HFF-Myc (cell line): ENCODE results near the gene CACNA1I.

Source experiments
- DNase-seq: peaks from one replicate; pipeline ENCODE4 v3.0.0-alpha.2; 2011; ENCODE audit warnings: low read depth; ENCODE audit errors: extremely low read depth
- H3K4me3 ChIP-seq: replicated peaks from 2 replicates; pipeline ENCODE4 v1.5.1; 2011; ENCODE audit warnings: low read depth, mild to moderate bottlenecking, control low read depth, low read length
- CTCF ChIP-seq: IDR thresholded peaks from 2 replicates; pipeline ENCODE4 v1.5.1; 2012; ENCODE audit warnings: mild to moderate bottlenecking, low read depth, low read length, control low read depth; ENCODE audit errors: missing control alignments

CACNA1I gene

DNA sequence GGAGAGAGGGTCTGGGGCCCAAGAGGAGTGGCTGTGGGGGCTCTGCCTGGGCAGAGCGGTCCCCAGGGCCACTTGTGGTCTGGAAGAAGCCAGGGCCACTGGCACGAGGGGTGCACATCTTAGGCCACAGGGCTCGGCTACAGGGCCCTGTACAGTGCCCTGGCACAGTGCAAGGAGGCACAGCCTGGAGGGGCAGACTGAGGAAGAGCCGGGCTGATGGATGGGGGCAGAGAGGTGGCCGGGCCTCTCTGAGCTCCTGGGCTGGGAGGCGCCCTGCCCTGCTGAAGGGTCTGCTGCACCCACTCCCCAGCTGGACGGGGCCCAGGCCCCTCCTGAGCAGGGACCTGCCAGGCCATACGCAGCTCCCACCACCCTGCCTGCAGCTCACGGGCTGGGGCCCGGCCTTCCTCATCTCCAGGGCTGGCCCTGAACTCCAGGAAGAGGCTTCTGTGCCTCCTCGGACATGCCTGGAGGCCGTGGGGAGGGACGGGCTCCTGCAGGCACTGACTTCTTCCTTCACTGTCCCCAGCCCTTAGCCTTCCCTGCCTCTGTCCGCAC, 123.5 kb downstream of the CACNA1I start:
- TF ChIP-seq CTCF: no peak
- no peak overlapping the region for H3K4me3 ChIP-seq
- DNase-seq: no peak

DNA sequence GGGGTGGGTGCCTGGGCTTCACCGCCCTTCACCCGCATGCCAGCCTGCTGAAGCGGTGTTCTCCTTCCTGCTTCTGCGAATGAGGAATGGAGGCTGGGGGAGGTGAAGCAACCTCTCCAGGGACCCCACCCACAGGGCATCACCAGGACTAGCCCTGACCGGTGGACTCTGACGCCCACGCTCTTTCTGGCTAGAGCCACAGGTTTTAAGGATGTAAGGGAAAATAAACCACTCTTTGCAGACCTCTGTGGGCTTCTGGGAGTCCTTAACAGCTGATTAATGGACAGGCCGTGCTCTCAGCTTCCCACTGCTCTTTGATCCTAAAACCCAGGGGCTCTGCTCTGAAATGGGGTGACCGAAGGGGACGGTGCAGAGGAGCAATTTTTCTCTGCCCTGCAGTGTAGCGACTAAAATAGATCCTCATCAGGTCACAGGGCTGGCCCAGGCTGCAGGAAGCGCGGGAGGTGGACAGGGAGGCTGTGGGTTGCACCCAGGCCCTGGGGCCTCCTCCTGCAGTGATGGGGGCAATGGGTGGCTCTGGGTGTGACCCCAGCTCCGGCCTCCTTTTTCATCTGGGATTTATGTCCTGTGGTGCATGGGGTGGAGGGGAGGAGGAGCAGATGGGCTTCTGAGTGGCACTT, 127.4 kb downstream of the CACNA1I start:
- H3K4me3 ChIP-seq: no peak overlapping the region
- TF ChIP-seq CTCF: no peak
- DNase-seq: no peak

DNA sequence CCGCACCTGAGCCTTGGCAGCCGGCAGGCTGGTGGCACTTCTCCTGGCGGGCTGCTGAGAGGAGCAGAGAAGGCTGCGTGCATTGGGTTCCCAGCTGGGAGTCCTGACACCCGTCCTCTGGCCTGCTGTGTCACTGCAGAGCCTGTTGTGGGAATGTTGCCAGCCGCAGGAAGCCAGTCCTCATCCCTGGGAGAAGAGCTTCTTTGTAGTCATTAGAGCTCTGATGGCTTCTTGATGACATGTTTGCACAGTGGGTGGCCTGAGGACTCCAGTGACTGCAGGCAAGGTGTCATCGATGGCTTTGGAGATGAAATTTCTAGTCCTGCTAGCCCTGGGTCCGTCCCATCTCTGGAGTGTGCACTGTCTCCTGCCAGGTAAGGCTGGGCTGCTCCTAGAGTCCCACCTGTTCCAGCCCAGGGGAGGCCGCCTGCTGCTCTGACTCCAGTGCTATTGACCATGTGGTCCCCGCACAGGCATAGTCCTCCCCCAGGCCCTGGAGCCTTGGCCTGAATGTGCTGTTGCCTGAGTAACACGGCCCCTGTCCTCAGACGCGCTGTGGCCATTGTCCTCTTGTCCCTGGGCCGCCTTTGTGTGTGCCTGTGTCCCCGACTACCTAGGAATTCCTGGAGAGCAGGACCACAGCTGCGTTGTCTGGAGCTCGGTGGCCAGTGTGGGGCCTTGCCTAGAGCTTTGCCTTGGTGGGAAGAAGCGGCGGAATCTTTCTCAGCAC, 129.2 kb downstream of the CACNA1I start:
- no peak for TF ChIP-seq CTCF
- no peak for DNase-seq
- H3K4me3 ChIP-seq: no peak overlapping the region

DNA sequence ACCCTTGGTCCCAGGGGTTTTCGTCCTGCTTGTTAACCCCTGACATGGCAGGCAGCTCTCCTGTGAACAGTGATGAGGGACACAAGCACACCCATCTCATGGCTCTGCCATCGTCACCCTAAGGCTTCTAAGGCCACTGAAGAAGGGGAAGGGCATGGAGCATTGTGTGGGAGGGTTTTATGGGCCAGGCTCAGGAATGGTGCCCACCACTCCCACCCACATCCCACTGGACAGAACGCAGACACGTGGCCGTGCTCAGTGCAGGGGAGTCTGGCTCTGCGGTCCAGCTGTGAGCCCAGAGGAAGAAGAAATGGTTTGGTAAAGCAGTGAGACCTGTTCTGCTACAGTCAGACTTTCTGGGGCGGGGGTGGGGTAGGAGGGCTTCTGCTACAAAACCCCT, 130.0 kb downstream of the CACNA1I start:
- H3K4me3 ChIP-seq: no peak overlapping the region
- no peak for TF ChIP-seq CTCF
- DNase-seq: no peak

DNA sequence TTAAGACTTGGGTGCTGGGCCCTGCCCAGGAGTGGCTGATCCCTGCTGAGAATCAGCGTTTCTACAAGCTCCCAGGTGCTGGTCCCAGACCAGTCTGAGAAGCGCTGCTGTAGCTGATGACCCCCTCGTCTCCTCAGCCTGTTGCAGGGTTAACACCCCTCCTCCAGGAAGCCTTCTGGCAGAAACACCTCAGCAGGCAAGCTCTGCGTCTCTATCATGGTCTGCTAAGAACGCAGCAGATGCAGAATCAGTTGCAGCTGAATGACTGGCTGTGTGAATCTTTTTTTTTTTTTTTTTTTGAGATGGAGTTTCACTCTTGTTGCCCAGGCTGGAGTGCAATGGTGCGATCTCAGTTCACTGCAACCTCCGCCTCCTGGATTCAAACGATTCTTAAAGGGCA, 132.5 kb downstream of the CACNA1I start:
- no peak for DNase-seq
- H3K4me3 ChIP-seq: no peak overlapping the region
- TF ChIP-seq CTCF: no peak

- no peak for DNase-seq
- H3K4me3 ChIP-seq: no peak overlapping the region
- no peak for TF ChIP-seq CTCF
Measured at GRCh38 chr22:39703928-39704639, 133.5 kb downstream of the CACNA1I start.
